GM12872 (cell line): Measurements from ENCODE around the gene F2.

Experiments
- TF ChIP-seq, protein P1 (sequence below): IDR thresholded peaks from 3 replicates; pipeline ENCODE4 v1.5.1; 2011; ENCODE audit warnings: low read depth, mild to moderate bottlenecking, low read length, moderate library complexity; ENCODE audit not compliant: insufficient read depth

F2 gene

GRCh38 chr11:46743043-46743442 lies 24.0 kb downstream of the F2 start:
- TF ChIP-seq, protein P1, sequence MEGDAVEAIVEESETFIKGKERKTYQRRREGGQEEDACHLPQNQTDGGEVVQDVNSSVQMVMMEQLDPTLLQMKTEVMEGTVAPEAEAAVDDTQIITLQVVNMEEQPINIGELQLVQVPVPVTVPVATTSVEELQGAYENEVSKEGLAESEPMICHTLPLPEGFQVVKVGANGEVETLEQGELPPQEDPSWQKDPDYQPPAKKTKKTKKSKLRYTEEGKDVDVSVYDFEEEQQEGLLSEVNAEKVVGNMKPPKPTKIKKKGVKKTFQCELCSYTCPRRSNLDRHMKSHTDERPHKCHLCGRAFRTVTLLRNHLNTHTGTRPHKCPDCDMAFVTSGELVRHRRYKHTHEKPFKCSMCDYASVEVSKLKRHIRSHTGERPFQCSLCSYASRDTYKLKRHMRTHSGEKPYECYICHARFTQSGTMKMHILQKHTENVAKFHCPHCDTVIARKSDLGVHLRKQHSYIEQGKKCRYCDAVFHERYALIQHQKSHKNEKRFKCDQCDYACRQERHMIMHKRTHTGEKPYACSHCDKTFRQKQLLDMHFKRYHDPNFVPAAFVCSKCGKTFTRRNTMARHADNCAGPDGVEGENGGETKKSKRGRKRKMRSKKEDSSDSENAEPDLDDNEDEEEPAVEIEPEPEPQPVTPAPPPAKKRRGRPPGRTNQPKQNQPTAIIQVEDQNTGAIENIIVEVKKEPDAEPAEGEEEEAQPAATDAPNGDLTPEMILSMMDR: no peak

DNA sequence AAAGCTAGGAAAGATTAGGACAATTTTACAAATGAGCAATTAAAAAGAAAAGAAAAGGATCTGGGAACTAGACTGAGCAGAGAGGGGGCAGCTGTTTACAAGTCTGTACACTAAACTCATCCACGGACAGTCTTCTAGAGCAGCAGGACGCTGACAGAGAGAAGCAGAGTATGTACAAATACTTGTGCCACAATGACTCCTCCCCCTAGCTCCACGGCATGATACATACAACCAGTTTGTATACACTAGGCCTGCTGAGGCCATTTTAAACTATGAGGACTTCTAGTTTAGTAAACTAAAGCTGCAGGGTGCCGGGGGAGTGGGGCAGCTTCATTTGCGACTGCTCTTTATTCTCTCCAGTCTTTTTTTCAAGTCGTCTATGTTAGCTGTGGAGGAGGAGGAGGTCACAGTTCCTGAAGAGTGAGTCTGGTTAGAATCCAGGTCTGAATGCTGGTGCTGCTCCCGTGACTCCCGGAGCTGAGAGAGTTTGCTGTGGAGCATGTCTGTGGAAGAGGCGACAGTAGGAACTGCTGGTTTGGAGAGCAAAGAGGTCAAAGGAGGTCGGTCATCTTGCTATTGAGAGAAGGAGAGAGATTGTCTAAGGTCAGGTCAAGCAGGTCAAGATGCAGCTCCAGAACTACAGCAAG lies 24.8 kb downstream of the F2 start:
- TF ChIP-seq, protein P1: no peak

- TF ChIP-seq, protein P1: no peak
Observed at GRCh38 chr11:46745328-46745727, 26.3 kb downstream of the F2 start.

GRCh38 chr11:46745995-46746394 lies 27.0 kb downstream of the F2 start:
- TF ChIP-seq, protein P1: no peak

DNA sequence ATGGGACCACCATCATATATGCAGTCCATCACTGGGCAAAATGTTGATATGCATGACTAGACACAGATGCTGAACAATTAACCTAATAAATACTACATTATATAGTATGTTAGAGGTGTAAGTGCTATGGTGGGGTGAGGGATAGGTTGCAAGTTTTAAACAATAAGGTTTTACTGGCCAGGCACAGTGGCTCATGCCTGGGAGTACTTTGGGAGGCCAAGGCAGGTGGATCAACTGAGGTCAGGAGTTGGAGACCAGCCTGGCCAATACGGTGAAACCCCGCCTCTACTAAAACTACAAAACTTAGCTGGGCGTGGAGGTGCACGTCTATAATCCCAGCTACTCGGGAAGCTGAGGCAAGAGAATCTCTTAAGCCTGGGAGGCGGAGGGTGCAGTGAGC lies 28.1 kb downstream of the F2 start:
- TF ChIP-seq, protein P1: no peak

DNA sequence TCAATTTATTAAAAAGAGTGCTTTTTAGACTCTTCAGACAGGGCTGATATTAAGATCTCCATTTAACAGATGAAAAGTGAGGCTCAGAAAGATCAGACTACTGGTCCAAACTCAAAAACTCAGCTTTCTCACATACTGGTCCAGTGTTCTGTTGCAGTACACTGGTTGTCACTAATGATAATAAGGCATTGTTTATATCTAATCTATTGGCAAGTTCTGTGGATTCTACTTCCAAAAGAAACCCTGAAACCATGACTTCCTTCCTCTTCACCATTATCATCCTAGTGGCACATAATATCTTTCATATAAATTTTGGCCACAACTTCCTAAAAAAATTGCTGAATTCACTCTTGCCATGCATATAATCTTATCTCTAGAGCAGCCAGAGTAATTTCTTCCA lies 36.9 kb downstream of the F2 start:
- TF ChIP-seq, protein P1: no peak

GRCh38 chr11:46759196-46759595 lies 40.2 kb downstream of the F2 start:
- TF ChIP-seq, protein P1: no peak
